ENCODE data around the gene PRICKLE1. TPM values are rescaled to one million over a fixed set of nuclear protein-coding genes. Genes with fewer than 3 reads are reported as not detected.

The PRICKLE1 gene
- polyA plus RNA-seq, 1 donor from 2014 or later: 20.6 TPM

DNA sequence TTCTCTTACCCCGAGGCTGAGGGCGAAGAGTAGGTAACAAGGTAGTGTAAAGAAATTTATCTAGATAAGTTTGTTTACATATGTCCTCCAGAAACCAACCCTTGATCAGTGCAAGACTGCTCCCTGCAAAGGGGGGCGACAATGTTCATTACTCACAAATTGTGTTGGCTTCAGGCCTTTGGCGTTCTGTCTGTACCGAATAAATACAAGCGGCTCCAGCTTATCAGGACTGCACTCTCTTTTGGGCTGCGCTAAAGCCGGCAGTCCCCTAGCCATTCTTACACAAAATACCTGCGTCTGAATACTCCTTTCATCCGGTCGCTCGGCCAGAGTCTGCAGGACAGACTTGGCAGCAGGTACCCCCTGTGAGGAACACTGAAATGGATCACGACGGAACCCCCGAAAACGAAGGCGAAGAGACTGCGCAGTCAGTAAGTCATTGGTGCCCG, 147.2 kb downstream of the PRICKLE1 start:
- no peak overlapping the region for H3K27ac ChIP-seq (ENCODE audit: low read length)
- no peak overlapping the region for H2AFZ ChIP-seq (ENCODE audit: low read depth, low read length)

DNA sequence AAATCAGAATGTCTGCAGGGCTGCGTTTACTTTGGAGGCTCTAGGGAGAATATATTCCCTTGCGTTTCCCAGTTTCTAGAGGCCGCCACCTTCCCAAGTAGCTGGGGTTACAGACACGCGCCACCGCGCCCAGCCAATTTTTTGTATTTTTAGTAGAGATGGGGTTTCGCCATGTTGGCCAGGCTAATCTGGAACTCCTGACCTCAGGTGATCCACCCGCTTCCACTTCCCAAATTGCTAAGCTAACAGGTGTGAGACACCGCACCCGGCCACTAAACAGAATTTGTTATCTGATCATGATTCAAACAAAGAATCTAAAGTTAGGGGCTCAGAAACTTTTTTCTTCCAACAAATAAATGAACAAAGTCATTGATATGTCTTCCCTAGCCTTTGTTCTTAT, 148.9 kb downstream of the PRICKLE1 start:
- H3K9me2 ChIP-seq (ENCODE audit: insufficient read depth, low read length): no peaks in the 10 kb centered on the region
- no peak overlapping the region for H3K4me3 ChIP-seq (ENCODE audit: low read length)
- H3K9me3 ChIP-seq (ENCODE audit: low read length): no peaks in the 10 kb centered on the region
- no peaks in the 10 kb centered on the region for H3F3A ChIP-seq (ENCODE audit: insufficient read depth, low read length, poor library complexity, severe bottlenecking)
- H3K27ac ChIP-seq (ENCODE audit: low read length): no peak overlapping the region
- no peak overlapping the region for H2AFZ ChIP-seq (ENCODE audit: low read depth, low read length)
- no peaks in the 10 kb centered on the region for H3K79me2 ChIP-seq (replicated peaks; ENCODE audit: insufficient read depth, low read length)
- no peaks in the 10 kb centered on the region for H4K20me1 ChIP-seq (ENCODE audit: insufficient read depth)
- no peak overlapping the region for H3K9ac ChIP-seq (ENCODE audit: low read length)
- TF ChIP-seq MXI1 (conservative IDR thresholded peaks at IDR 0.05; ENCODE audit: poor library complexity, severe bottlenecking) (no peak), TAF1 (IDR thresholded peaks at IDR 0.05; ENCODE audit: low read depth) (no peak), EZH2 (IDR thresholded peaks at IDR 0.05; ENCODE audit: borderline replicate concordance, insufficient read depth, low read length, poor library complexity, severe bottlenecking) (no peak), RAD21 (conservative IDR thresholded peaks at IDR 0.05) (no peak), EP300 (conservative IDR thresholded peaks at IDR 0.05; ENCODE audit: poor library complexity, severe bottlenecking) (no peak), POLR2AphosphoS5 (IDR thresholded peaks at IDR 0.05) (no peak), SMC3 (conservative IDR thresholded peaks at IDR 0.05; ENCODE audit: poor library complexity) (no peak)
- TF ChIP-seq, protein P1, sequence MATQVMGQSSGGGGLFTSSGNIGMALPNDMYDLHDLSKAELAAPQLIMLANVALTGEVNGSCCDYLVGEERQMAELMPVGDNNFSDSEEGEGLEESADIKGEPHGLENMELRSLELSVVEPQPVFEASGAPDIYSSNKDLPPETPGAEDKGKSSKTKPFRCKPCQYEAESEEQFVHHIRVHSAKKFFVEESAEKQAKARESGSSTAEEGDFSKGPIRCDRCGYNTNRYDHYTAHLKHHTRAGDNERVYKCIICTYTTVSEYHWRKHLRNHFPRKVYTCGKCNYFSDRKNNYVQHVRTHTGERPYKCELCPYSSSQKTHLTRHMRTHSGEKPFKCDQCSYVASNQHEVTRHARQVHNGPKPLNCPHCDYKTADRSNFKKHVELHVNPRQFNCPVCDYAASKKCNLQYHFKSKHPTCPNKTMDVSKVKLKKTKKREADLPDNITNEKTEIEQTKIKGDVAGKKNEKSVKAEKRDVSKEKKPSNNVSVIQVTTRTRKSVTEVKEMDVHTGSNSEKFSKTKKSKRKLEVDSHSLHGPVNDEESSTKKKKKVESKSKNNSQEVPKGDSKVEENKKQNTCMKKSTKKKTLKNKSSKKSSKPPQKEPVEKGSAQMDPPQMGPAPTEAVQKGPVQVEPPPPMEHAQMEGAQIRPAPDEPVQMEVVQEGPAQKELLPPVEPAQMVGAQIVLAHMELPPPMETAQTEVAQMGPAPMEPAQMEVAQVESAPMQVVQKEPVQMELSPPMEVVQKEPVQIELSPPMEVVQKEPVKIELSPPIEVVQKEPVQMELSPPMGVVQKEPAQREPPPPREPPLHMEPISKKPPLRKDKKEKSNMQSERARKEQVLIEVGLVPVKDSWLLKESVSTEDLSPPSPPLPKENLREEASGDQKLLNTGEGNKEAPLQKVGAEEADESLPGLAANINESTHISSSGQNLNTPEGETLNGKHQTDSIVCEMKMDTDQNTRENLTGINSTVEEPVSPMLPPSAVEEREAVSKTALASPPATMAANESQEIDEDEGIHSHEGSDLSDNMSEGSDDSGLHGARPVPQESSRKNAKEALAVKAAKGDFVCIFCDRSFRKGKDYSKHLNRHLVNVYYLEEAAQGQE (IDR thresholded peaks at IDR 0.05; ENCODE audit: borderline replicate concordance): no peak
- TF ChIP-seq, protein P2, sequence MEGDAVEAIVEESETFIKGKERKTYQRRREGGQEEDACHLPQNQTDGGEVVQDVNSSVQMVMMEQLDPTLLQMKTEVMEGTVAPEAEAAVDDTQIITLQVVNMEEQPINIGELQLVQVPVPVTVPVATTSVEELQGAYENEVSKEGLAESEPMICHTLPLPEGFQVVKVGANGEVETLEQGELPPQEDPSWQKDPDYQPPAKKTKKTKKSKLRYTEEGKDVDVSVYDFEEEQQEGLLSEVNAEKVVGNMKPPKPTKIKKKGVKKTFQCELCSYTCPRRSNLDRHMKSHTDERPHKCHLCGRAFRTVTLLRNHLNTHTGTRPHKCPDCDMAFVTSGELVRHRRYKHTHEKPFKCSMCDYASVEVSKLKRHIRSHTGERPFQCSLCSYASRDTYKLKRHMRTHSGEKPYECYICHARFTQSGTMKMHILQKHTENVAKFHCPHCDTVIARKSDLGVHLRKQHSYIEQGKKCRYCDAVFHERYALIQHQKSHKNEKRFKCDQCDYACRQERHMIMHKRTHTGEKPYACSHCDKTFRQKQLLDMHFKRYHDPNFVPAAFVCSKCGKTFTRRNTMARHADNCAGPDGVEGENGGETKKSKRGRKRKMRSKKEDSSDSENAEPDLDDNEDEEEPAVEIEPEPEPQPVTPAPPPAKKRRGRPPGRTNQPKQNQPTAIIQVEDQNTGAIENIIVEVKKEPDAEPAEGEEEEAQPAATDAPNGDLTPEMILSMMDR (IDR thresholded peaks at IDR 0.05; ENCODE audit: poor library complexity, severe bottlenecking): no peak
- H3K36me3 ChIP-seq (ENCODE audit: insufficient read depth, low read length): peaks cover 12% of the 10 kb centered on the region
- no peaks in the 10 kb centered on the region for H3K27me3 ChIP-seq (ENCODE audit: insufficient read depth, low read depth, low read length)
- no peak overlapping the region for H3K4me2 ChIP-seq (ENCODE audit: low read length)

More for the DNA sequence above, 147.2 kb downstream of the PRICKLE1 start:
- peaks cover 22% of the 10 kb centered on the region for H3K36me3 ChIP-seq (ENCODE audit: insufficient read depth, low read length)
- H4K20me1 ChIP-seq (ENCODE audit: insufficient read depth): no peaks in the 10 kb centered on the region
- H3K9me2 ChIP-seq (ENCODE audit: insufficient read depth, low read length): no peaks in the 10 kb centered on the region
- H3K27me3 ChIP-seq (ENCODE audit: insufficient read depth, low read depth, low read length): no peaks in the 10 kb centered on the region
- no peaks in the 10 kb centered on the region for H3K9me3 ChIP-seq (ENCODE audit: low read length)
- H3K9ac ChIP-seq (ENCODE audit: low read length): no peak overlapping the region
- no peak for TF ChIP-seq MXI1 (conservative IDR thresholded peaks at IDR 0.05; ENCODE audit: poor library complexity, severe bottlenecking)
- TF ChIP-seq, protein P1 (IDR thresholded peaks at IDR 0.05; ENCODE audit: borderline replicate concordance): no peak
- H3K79me2 ChIP-seq (replicated peaks; ENCODE audit: insufficient read depth, low read length): no peaks in the 10 kb centered on the region
- no peak overlapping the region for H3K4me2 ChIP-seq (ENCODE audit: low read length)
- H3F3A ChIP-seq (ENCODE audit: insufficient read depth, low read length, poor library complexity, severe bottlenecking): no peaks in the 10 kb centered on the region
- no peak overlapping the region for H3K4me3 ChIP-seq (ENCODE audit: low read length)
